GM18505 (cell line): ENCODE measurements around the gene AMZ1.
"Not testable (repeated sequence)": the region's sequence is repeated elsewhere in the genome, so short reads cannot be mapped to it uniquely, and the experiment has no call there.

Experiments used
- ATAC-seq: cut with Tn5 transposase; IDR thresholded peaks from one replicate; pipeline ENCODE4 v1.9.1; 2021; ENCODE audit not compliant: unreplicated experiment
- POLR2A ChIP-seq: IDR thresholded peaks from 4 replicates; pipeline ENCODE4 v1.6.1; 2011; ENCODE audit warnings: borderline replicate concordance; ENCODE audit not compliant: insufficient read depth, insufficient read length; ENCODE audit errors: extremely low read depth

AMZ1 gene

DNA sequence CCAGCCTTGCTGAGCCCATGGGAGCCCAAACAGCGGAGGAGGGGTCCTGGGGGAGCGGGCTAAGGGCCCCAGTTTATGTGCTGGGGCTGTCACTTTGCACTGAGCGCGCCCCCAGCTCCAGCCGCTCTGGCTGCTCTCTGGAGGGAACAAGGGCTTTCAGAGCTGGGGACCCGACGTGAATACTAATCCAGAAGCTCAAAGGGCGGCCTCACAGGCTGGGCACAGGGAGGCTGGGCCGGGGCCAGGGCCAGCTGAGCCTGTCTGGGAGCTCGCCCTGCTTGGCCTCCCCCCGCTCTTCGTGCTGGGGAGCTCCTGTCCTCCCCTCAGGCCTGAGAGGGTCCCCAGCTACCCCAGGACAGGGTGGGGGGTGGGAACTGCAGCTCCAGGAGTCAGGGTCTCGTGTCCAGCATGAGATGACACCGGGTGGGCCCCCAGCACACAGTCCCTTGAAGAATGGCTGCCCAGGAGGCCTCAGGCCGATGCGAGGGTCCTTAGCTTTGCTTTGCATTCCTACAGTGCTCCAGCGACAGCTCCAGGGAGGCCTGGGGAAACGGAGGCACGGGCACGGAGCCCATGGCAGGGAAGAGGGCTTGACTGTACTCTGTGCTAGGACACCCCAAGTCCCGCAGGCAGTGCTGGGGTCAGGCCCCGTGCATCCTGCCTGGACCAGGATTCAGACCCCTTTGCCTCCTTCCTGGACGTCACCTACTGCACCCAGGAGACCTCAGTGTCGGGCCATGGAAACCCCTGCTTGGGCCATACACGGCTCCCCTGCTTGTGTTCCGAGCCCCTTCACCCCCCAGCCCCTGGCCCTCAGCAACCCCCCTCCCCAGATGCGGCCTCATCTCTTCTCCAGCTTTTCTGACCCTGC is 5.8 kb upstream of the AMZ1 start:
- no peak for TF ChIP-seq POLR2A
- ATAC-seq, result no peak

- no peak for TF ChIP-seq POLR2A
- ATAC-seq, result no peak
Observed at GRCh38 chr7:2684501-2684900, 3.5 kb upstream of the AMZ1 start.

GRCh38 chr7:2686101-2686500 is 1.9 kb upstream of the AMZ1 start:
- no peak for TF ChIP-seq POLR2A
- ATAC-seq, result no peak

DNA sequence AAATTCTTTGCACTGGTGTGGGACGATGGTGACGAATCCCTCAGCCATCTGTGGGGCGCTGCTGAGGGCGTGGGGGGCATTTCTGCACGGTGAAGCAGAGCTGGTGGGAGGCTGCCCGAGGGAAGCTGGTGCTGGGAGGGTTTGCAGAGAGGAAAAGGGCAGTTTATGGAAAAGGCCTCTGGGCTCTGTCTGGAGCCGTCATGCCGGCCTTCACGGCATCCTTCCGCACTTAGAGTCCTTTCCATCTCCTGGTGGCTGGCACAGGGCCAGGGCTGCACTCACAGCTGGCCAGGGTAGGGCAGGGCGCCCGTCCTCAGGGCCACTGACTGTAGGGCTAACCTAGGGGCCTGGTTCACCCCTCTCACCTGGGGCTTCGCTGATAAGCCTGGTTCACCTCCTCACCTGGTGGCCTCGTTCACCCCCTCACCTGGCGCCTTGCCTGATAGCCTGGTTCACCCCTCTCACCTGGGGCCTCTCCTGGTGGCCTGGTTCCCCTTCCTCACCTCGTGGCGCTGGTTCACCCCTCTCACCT is 598 bp upstream of the AMZ1 start:
- no peak for ATAC-seq
- TF ChIP-seq POLR2A, result no peak

- no peak for TF ChIP-seq POLR2A
- ATAC-seq, result peak; percentile 62
Observed at GRCh38 chr7:2688409-2689342, 674 bp downstream of the AMZ1 start.

DNA sequence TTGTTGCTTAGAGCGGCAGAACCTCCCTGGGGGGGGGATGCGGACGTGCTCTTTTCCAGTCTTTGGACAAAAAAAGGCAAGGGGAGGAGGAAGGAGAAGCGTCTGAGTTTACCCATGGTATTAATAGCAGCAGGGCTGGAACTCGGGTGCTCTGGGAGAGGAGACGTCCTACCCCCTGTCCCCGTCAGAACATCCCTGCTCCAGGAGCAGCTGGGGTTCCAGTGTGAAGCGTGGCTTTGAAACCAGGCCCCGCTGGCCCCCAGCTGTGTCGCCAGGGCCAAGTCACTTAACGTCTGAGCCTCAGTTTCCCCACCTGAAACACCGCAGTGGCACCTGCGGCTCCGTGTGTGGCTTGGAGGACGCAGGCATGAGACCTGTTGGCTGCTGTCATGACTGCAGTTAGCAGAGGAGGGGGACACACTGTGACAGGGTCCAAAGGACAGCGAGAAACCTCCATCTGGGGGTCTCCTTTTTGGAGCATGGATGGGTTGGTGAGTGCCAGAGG is 1.4 kb downstream of the AMZ1 start:
- peak; percentile 6 for ATAC-seq
- no peak for TF ChIP-seq POLR2A

GRCh38 chr7:2689951-2690705 is 2.1 kb downstream of the AMZ1 start:
- ATAC-seq, result no peak
- no peak for TF ChIP-seq POLR2A

GRCh38 chr7:2691011-2691707 is 3.2 kb downstream of the AMZ1 start:
- ATAC-seq, result no peak
- TF ChIP-seq POLR2A, result no peak

DNA sequence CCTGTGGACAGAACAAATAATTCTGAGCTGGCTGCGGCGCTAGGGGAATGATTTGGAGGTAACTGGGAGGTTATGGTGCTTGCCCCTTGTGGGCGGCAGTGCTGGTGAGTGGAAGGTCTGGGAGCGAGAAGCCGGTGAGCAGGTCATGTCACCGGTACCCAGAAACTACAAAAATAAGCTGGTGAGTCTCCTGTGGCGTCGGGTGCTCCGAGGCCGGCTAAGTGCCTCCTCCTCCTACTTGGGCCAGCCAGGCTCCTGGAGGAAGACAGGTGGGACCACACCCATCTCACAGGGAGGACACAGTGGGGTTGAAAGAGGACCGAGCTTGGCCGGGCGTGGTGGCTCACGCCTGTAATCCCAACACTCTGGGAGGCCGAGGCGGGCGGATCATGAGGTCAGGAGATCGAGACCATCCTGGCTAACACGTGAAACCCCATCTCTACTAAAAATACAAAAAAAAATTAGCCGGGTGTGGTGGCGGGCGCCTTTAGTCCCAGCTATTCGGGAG is 4.0 kb downstream of the AMZ1 start:
- not testable (repeated sequence) for ATAC-seq

- TF ChIP-seq POLR2A, result no peak
- no peak for ATAC-seq
Observed at GRCh38 chr7:2692543-2692942, 4.5 kb downstream of the AMZ1 start.

DNA sequence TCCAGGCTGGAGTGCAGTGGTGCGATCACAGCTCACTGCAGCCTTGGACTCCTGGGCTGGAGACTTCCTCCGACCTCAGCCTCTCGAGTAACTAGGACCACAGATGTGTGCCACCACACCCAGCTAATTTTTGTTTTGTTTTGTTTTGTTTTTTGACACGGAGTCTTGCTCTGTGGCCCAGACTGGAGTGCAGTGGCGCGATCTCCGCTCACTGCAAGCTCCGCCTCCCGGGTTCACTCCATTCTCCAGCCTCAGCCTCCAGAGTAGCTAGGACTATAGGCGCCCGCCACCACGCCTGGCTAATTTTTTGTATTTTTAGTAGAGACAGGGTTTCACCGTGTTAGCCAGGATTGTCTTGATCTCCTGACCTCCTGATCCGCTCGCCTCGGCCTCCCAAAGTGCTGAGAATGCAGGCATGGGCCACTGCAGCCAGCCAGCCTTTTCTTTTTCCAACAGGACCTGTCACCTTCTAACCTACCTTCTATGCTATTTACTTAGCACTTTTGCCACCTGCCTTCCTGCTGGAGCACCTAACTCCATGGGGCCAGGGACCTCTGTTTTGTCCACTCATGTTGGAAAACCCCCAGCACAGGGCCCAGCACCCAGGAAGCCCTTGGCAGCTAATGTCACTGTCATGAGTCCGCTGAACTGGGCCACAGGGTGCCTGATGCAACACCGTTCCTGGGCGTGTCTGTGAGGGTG is 5.6 kb downstream of the AMZ1 start:
- not testable (repeated sequence) for ATAC-seq

GRCh38 chr7:2694122-2694436 is 6.1 kb downstream of the AMZ1 start:
- ATAC-seq, result not testable (repeated sequence)
